ENCODE measurements around the gene KCTD13. TPM values are rescaled to one million over a fixed set of nuclear protein-coding genes. Genes with fewer than 3 reads are reported as not detected.

Gene KCTD13
- total RNA-seq, 1 experiment from 2014 or later = 32.4 TPM

DNA sequence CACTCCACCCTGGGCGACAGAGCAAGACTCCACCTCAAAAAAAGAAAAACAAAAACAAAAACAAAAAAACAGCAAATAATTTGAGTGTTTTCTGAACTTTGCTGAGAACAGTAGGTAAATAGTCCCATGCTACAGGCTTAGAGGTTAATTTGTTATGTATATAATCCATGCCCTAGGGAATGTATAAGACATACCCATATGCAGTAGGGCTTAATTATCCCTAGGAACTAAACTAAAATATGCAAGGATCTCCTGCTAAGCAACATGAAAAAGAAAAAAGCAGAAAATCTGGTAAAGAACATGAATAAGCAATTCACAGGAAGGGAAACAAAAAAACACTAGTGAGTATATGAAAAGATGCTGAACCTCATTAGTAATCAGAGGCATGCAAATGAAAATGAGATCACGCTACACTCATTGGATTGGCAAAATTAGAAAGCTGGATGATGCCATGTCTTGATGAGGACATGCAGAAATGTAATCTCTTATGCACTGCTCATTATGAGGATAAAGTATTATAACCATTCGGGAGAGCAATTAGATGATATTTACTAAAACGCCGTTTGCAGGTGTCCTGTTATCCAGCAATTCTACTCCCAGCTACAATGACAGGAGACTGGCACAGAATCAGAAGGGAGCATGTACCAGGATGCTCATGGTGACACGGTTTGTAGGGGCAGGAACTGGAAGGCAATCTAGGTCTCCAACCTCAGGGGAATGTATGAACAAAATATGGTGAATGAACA, 5.6 kb downstream of the KCTD13 start:
- Histone ChIP-seq H3K4me1 (ENCODE audit: insufficient read depth, low read length, poor library complexity, severe bottlenecking) (peaks cover 5% of the 10 kb centered on the region), H3K9me3 (ENCODE audit: low read depth, low read length, poor library complexity, severe bottlenecking) (no peaks in the 10 kb centered on the region), H3K27me3 (replicated peaks; ENCODE audit: insufficient read depth, low read depth, low read length, poor library complexity) (no peaks in the 10 kb centered on the region), H3K27ac (ENCODE audit: low read depth, low read length, poor library complexity, severe bottlenecking) (no peak overlapping the region), H3K4me3 (ENCODE audit: low read depth, low read length, poor library complexity, severe bottlenecking) (no peak overlapping the region), H3K36me3 (ENCODE audit: insufficient read depth, low read length, poor library complexity, severe bottlenecking) (peaks cover 13% of the 10 kb centered on the region)
- DNase-seq (ENCODE audit: low spot score) = no peak
- CTCF ChIA-PET = no interaction called here
- POLR2A ChIA-PET (ENCODE audit: low non-redundant PET) = no interaction called here
- TF ChIP-seq EZH2 (IDR thresholded peaks at IDR 0.05; ENCODE audit: borderline replicate concordance, low read depth, low read length, poor library complexity, severe bottlenecking) = no peak
- TF ChIP-seq, protein P1, sequence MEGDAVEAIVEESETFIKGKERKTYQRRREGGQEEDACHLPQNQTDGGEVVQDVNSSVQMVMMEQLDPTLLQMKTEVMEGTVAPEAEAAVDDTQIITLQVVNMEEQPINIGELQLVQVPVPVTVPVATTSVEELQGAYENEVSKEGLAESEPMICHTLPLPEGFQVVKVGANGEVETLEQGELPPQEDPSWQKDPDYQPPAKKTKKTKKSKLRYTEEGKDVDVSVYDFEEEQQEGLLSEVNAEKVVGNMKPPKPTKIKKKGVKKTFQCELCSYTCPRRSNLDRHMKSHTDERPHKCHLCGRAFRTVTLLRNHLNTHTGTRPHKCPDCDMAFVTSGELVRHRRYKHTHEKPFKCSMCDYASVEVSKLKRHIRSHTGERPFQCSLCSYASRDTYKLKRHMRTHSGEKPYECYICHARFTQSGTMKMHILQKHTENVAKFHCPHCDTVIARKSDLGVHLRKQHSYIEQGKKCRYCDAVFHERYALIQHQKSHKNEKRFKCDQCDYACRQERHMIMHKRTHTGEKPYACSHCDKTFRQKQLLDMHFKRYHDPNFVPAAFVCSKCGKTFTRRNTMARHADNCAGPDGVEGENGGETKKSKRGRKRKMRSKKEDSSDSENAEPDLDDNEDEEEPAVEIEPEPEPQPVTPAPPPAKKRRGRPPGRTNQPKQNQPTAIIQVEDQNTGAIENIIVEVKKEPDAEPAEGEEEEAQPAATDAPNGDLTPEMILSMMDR (conservative IDR thresholded peaks at IDR 0.05; ENCODE audit: low read depth, low read length) = no peak
- intact Hi-C loops (cut with micrococcal nuclease; ENCODE audit: unreplicated experiment) = no loop called here
- BruUV-seq (replicated peaks) = no TSS peak

DNA sequence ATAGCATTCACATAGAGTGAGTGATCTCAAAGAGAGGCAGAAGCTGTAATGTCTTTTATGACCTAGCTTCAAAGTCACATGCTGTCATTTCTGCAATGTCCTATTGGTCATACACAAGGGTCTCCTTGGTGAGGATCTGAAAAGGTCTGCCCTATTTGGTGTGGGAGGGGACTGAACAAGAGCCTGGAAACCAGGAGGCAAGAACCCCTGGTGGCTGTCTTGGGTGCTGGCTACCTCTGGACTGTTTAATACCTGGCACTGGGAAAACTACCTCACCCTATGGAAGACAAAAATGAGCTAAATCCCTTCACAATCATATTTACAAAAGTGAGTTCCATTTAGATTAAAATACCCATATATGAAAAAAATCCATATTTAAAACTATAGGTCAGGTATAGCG, 9.0 kb downstream of the KCTD13 start:
- Histone ChIP-seq H3K27ac (ENCODE audit: low read depth, low read length, poor library complexity, severe bottlenecking) (no peak overlapping the region), H3K4me1 (ENCODE audit: insufficient read depth, low read length, poor library complexity, severe bottlenecking) (no peaks in the 10 kb centered on the region), H3K27me3 (replicated peaks; ENCODE audit: insufficient read depth, low read depth, low read length, poor library complexity) (no peaks in the 10 kb centered on the region), H3K4me3 (ENCODE audit: low read depth, low read length, poor library complexity, severe bottlenecking) (no peak overlapping the region), H3K9me3 (ENCODE audit: low read depth, low read length, poor library complexity, severe bottlenecking) (no peaks in the 10 kb centered on the region), H3K36me3 (ENCODE audit: insufficient read depth, low read length, poor library complexity, severe bottlenecking) (peaks cover 9% of the 10 kb centered on the region)
- BruUV-seq (replicated peaks) = no TSS peak
- intact Hi-C loops (cut with micrococcal nuclease; ENCODE audit: unreplicated experiment) = no loop called here
- POLR2A ChIA-PET (ENCODE audit: low non-redundant PET) = no interaction called here
- TF ChIP-seq, protein P1 (conservative IDR thresholded peaks at IDR 0.05; ENCODE audit: low read depth, low read length) = no peak
- no peak for TF ChIP-seq EZH2 (IDR thresholded peaks at IDR 0.05; ENCODE audit: borderline replicate concordance, low read depth, low read length, poor library complexity, severe bottlenecking)
- CTCF ChIA-PET = no interaction called here
- DNase-seq (ENCODE audit: low spot score) = no peak

DNA sequence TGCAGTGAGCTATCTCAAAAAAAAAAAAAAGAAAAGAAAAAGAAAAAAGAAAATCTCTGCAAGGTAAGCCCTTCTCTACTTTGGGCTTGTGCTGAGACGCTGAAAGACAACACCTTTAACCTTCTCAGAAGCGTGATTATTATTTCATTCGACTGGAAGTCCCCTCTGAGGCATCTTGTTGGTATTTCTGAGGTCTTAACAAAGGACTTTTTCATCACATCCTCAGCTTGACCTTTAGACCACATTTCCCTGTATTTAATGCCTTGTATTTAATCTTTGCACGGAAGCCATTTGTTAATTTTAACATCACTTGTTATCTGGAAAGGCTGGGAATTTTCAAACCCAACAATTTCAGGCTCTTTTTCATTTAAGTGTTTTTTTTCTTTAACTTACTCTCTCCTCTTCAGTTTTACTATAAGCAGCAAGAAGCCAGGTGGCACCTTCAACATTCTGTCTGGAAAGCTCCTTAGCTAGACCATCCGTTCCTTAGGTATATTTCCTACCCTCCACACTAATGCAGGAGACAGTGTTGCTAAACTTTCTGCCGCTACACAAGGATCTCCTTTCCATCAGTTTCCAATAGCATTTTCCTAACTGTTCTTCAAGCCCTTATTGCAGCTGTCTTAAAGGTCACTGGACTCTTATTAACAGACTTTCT, 10.3 kb downstream of the KCTD13 start:
- Histone ChIP-seq H3K9me3 (ENCODE audit: low read depth, low read length, poor library complexity, severe bottlenecking) (no peaks in the 10 kb centered on the region), H3K4me3 (ENCODE audit: low read depth, low read length, poor library complexity, severe bottlenecking) (no peak overlapping the region), H3K27ac (ENCODE audit: low read depth, low read length, poor library complexity, severe bottlenecking) (no peak overlapping the region), H3K4me1 (ENCODE audit: insufficient read depth, low read length, poor library complexity, severe bottlenecking) (no peaks in the 10 kb centered on the region), H3K36me3 (ENCODE audit: insufficient read depth, low read length, poor library complexity, severe bottlenecking) (peaks cover 9% of the 10 kb centered on the region), H3K27me3 (replicated peaks; ENCODE audit: insufficient read depth, low read depth, low read length, poor library complexity) (no peaks in the 10 kb centered on the region)
- ChIA-PET POLR2A (ENCODE audit: low non-redundant PET) (no interaction called here), CTCF (no interaction called here)
- no peak for DNase-seq (ENCODE audit: low spot score)
- no TSS peak for BruUV-seq (replicated peaks)
- TF ChIP-seq, protein P1 (conservative IDR thresholded peaks at IDR 0.05; ENCODE audit: low read depth, low read length) = no peak
- no peak for TF ChIP-seq EZH2 (IDR thresholded peaks at IDR 0.05; ENCODE audit: borderline replicate concordance, low read depth, low read length, poor library complexity, severe bottlenecking)
- intact Hi-C loops (cut with micrococcal nuclease; ENCODE audit: unreplicated experiment) = no loop called here

Measured in A673 (cell line).